WTC11 (cell line): ENCODE measurements around the gene MCM6. TPM values are rescaled to one million over a fixed set of nuclear protein-coding genes. Genes with fewer than 3 reads are reported as not detected.

Experiments
- ATAC-seq: fragments of 200-7000 bp; cut with Tn5 transposase; 2 replicates; pipeline ENCODE4 v1.10.0; 2021; ENCODE audit warnings: mild to moderate bottlenecking, moderate library complexity
- CTCF ChIA-PET: fragments of 300-600 bp; sonication (Branson Sonifier 250); formaldehyde crosslinking; loops from one replicate; lab custom pipeline; 2021; ENCODE audit warnings: antibody characterized with exemption; lab: Charles Lee
- POLR2A ChIA-PET: fragments of 350-600 bp; sonication (Branson Sonifier 250); formaldehyde crosslinking; loops from one replicate; lab custom pipeline; 2021; ENCODE audit warnings: antibody characterized with exemption; lab: Charles Lee
- DNase-seq: peaks from one replicate; pipeline ENCODE4 v3.0.0; 2021; ENCODE audit warnings: low spot score
- H3K27ac Mint-ChIP-seq: 2 replicates; pipeline ENCODE4 v1.8.0; 2021; ENCODE audit warnings: mixed read lengths
- H3K27me3 Mint-ChIP-seq: 2 replicates; pipeline ENCODE4 v1.8.0; 2021; ENCODE audit warnings: low read depth, mild to moderate bottlenecking, moderate library complexity, mixed read lengths
- H3K36me3 Mint-ChIP-seq: 2 replicates; pipeline ENCODE4 v1.8.0; 2021; ENCODE audit warnings: mixed read lengths
- H3K4me1 Mint-ChIP-seq: 2 replicates; pipeline ENCODE4 v1.8.0; 2022; ENCODE audit warnings: mixed read lengths
- H3K4me3 Mint-ChIP-seq: 2 replicates; pipeline ENCODE4 v1.8.0; 2021; ENCODE audit warnings: mild to moderate bottlenecking, moderate library complexity, mixed read lengths
- H3K9me3 Mint-ChIP-seq: 2 replicates; pipeline ENCODE4 v1.8.0; 2021; ENCODE audit warnings: mixed read lengths
- AR ChIP-seq: fragments of 250-450 bp; sonication (Bioruptor Pico); IDR thresholded peaks from 2 replicates; pipeline ENCODE4 v1.9.0; 2021; ENCODE audit warnings: mild to moderate bottlenecking
- ARID4B ChIP-seq: sonication (generic); formaldehyde crosslinking; IDR thresholded peaks from 2 replicates; pipeline ENCODE4 v1.8.0; 2023; ENCODE audit warnings: missing genetic modification reagents, mild to moderate bottlenecking, borderline replicate concordance
- ATF2 ChIP-seq: sonication (generic); formaldehyde crosslinking; IDR thresholded peaks from 2 replicates; pipeline ENCODE4 v1.8.1; 2022; ENCODE audit warnings: low read depth, missing genetic modification reagents, borderline replicate concordance
- E2F5 ChIP-seq: sonication (generic); formaldehyde crosslinking; IDR thresholded peaks from 2 replicates; pipeline ENCODE4 v1.8.1; 2022; ENCODE audit warnings: mild to moderate bottlenecking, moderate library complexity, missing genetic modification reagents
- JUN ChIP-seq: sonication (generic); formaldehyde crosslinking; IDR thresholded peaks from 2 replicates; pipeline ENCODE4 v1.8.0; 2023; ENCODE audit warnings: mild to moderate bottlenecking, missing genetic modification reagents
- MYBL2 ChIP-seq: sonication (generic); formaldehyde crosslinking; IDR thresholded peaks from 2 replicates; pipeline ENCODE4 v1.8.1; 2023; ENCODE audit warnings: mild to moderate bottlenecking, moderate library complexity, missing genetic modification reagents
- NR3C1 ChIP-seq: sonication (generic); formaldehyde crosslinking; conservative IDR thresholded peaks from 2 replicates; pipeline ENCODE4 v1.8.1; 2023; ENCODE audit warnings: low read depth, mild to moderate bottlenecking, missing genetic modification reagents
- RORB ChIP-seq: fragments of 250-450 bp; sonication (Bioruptor Pico); IDR thresholded peaks from 2 replicates; pipeline ENCODE4 v1.9.0; 2021; ENCODE audit warnings: mild to moderate bottlenecking
- TCF7 ChIP-seq: sonication (generic); formaldehyde crosslinking; IDR thresholded peaks from 2 replicates; pipeline ENCODE4 v1.8.0; 2022; ENCODE audit warnings: mild to moderate bottlenecking, low read depth, missing genetic modification reagents, moderate library complexity
- USF1 ChIP-seq: sonication (generic); formaldehyde crosslinking; IDR thresholded peaks from 2 replicates; pipeline ENCODE4 v1.8.0; 2022; ENCODE audit warnings: mild to moderate bottlenecking, missing genetic modification reagents
- ZNF219 ChIP-seq: sonication (generic); formaldehyde crosslinking; IDR thresholded peaks from 2 replicates; pipeline ENCODE4 v1.8.0; 2023; ENCODE audit warnings: missing genetic modification reagents, mild to moderate bottlenecking, borderline replicate concordance
- ZNF263 ChIP-seq: sonication (generic); formaldehyde crosslinking; IDR thresholded peaks from 2 replicates; pipeline ENCODE4 v1.8.1; 2022; ENCODE audit warnings: low read depth, mild to moderate bottlenecking, moderate library complexity, missing genetic modification reagents
- ZNF281 ChIP-seq: sonication (generic); formaldehyde crosslinking; IDR thresholded peaks from 2 replicates; pipeline ENCODE4 v1.8.0; 2023; ENCODE audit warnings: mild to moderate bottlenecking, missing genetic modification reagents
- ZNF425 ChIP-seq: fragments of 250-450 bp; sonication (Bioruptor Pico); conservative IDR thresholded peaks from 2 replicates; pipeline ENCODE4 v1.9.0; 2021; ENCODE audit warnings: mild to moderate bottlenecking
- ZSCAN18 ChIP-seq: fragments of 250-450 bp; sonication (Bioruptor Pico); IDR thresholded peaks from 2 replicates; pipeline ENCODE4 v2.1.2; 2022; ENCODE audit warnings: mild to moderate bottlenecking, moderate library complexity
- total RNA-seq: library from RNA; stranded (reverse); gene quantifications from 3 replicates; pipeline ENCODE4 v1.2.3, GENCODE V29; 2021

MCM6 gene
- total RNA-seq, 1 experiment from 2014 or later, result 107 TPM

- TF ChIP-seq MYBL2 (CRISPR knock-in tag), result no peak
Observed at GRCh38 chr2:135874777-135875365, 1.4 kb downstream of the MCM6 start (continued).

GRCh38 chr2:135870571-135870970 lies 5.7 kb downstream of the MCM6 start:
- ChIA-PET POLR2A (no interaction called here), CTCF (interaction anchor here (1.0 kb wide), 1 partner anchor 43 kb away, joined by 3 read pairs; no protein-coding TSS in a partner anchor)
- Mint-ChIP-seq H3K4me1 (peaks cover 26% of the 10 kb centered on the region), H3K36me3 (peaks cover 72% of the 10 kb centered on the region), H3K9me3 (no peaks in the 10 kb centered on the region), H3K4me3 (no peak overlapping the region), H3K27me3 (no peaks in the 10 kb centered on the region), H3K27ac (0 out of 2 replicates have a peak overlapping the region, but pooled peaks have one; percentile 6)
- ATAC-seq (no peak), DNase-seq (no peak)
- TF ChIP-seq ZSCAN18 (no peak), E2F5 (CRISPR knock-in tag) (no peak), ARID4B (CRISPR knock-in tag) (no peak), ZNF219 (CRISPR knock-in tag) (no peak), RORB (CRISPR knock-in tag) (no peak), ATF2 (CRISPR knock-in tag) (no peak), USF1 (CRISPR knock-in tag) (no peak), ZNF263 (CRISPR knock-in tag) (no peak), TCF7 (CRISPR knock-in tag) (no peak), ZNF425 (CRISPR knock-in tag) (no peak), JUN (CRISPR knock-in tag) (no peak), NR3C1 (CRISPR knock-in tag) (no peak), ZNF281 (CRISPR knock-in tag) (no peak), AR (CRISPR knock-in tag) (no peak)
